ACC112 (cell line): ENCODE measurements around the gene MYBPHL.

Experiments
- H2AFZ ChIP-seq: fragments of 200-600 bp; sonication (generic); one replicate; pipeline ENCODE4 v1.6.0; 2017; ENCODE audit warnings: antibody characterized with exemption, low read length; ENCODE audit not compliant: unreplicated experiment
- H3K27ac ChIP-seq: fragments of 200-600 bp; sonication (generic); 2 replicates; pipeline ENCODE4 v1.5.1; 2014; ENCODE audit warnings: low read depth, mild to moderate bottlenecking, antibody characterized with exemption, low read length, moderate library complexity
- H3K27me3 ChIP-seq: fragments of 200-600 bp; sonication (generic); 2 replicates; pipeline ENCODE4 v1.6.1; 2014; ENCODE audit warnings: mild to moderate bottlenecking, antibody characterized with exemption, low read length, moderate library complexity, mixed read lengths; ENCODE audit not compliant: insufficient read depth
- H3K36me3 ChIP-seq: fragments of 200-600 bp; sonication (generic); 2 replicates; pipeline ENCODE4 v1.6.1; 2016; ENCODE audit warnings: mild to moderate bottlenecking, antibody characterized with exemption, low read length, moderate library complexity, mixed read lengths; ENCODE audit not compliant: insufficient read depth
- H3K4me1 ChIP-seq: fragments of 200-600 bp; sonication (generic); one replicate; pipeline ENCODE4 v1.6.1; 2016; ENCODE audit warnings: low read length, mixed read lengths; ENCODE audit not compliant: insufficient read depth, unreplicated experiment, control insufficient read depth
- H3K4me3 ChIP-seq: fragments of 200-600 bp; sonication (generic); 2 replicates; pipeline ENCODE4 v1.5.1; 2014; ENCODE audit warnings: mild to moderate bottlenecking, low read depth, low read length
- H3K79me2 ChIP-seq: fragments of 200-600 bp; sonication (generic); one replicate; pipeline ENCODE4 v1.6.0; 2016; ENCODE audit warnings: low read length; ENCODE audit not compliant: control insufficient read depth, unreplicated experiment, insufficient read depth

MYBPHL gene

GRCh38 chr1:109280862-109281261 lies 25.9 kb downstream of the MYBPHL start:
- Histone ChIP-seq H3K27ac (no peak overlapping the region), H3K27me3 (no peaks in the 10 kb centered on the region), H3K4me3 (no peak overlapping the region; the same call in 1 of the 2 replicates)

GRCh38 chr1:109279615-109280278 lies 27.1 kb downstream of the MYBPHL start:
- Histone ChIP-seq H3K4me3 (no peak overlapping the region), H3K79me2 (peaks cover 21% of the 10 kb centered on the region), H2AFZ (no peak overlapping the region), H3K36me3 (no peaks in the 10 kb centered on the region), H3K27me3 (no peaks in the 10 kb centered on the region), H3K4me1 (peaks cover 16% of the 10 kb centered on the region), H3K27ac (no peak overlapping the region)

More at GRCh38 chr1:109280862-109281261, 25.9 kb downstream of the MYBPHL start:
- Histone ChIP-seq H3K79me2 (peaks cover 21% of the 10 kb centered on the region), H3K36me3 (no peaks in the 10 kb centered on the region), H3K4me1 (peaks cover 16% of the 10 kb centered on the region), H2AFZ (no peak overlapping the region)

DNA sequence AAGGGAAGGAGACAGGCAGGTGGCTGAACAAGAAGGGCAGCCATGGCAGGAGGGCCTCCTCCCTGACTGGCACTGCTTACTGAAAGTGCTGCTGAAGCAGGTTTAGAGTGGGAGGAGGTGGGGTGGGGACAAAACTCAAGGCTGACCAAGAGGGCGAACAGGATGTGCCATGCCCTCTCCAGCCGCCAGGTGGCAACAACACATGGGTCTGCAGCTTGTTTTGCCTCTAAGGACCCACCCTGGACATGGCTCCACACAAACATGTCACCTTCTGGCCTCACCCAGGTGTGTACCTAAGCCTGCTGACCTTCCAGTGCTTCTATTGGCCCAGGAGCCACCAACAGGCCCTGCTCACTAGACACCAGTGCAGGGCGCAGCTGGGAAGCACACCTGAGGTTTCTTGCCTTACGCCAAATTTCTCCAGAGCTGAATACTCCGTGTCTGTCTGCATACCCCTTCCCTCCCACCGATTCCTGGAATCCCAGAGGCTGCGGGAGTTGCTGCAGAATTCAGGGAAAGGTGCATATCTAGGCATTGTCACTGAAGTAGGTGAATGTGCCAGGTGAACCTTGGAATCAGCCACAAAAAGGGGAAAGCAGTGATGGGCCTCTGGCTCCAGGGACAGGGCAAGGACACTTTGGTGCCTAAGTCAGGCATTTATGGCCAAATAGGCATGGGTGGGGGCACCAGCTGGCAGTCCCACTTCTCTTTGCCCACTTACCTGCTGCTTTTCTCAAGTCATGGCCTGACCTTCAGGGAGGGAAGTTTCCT lies 29.2 kb downstream of the MYBPHL start:
- H2AFZ ChIP-seq, result no peak overlapping the region
- peaks cover 18% of the 10 kb centered on the region for H3K79me2 ChIP-seq
- no peaks in the 10 kb centered on the region for H3K36me3 ChIP-seq
- H3K4me1 ChIP-seq, result peaks cover 8% of the 10 kb centered on the region
- no peak overlapping the region for H3K27ac ChIP-seq
- H3K27me3 ChIP-seq, result no peaks in the 10 kb centered on the region
- H3K4me3 ChIP-seq, result no peak overlapping the region

GRCh38 chr1:109275706-109276345 lies 31.0 kb downstream of the MYBPHL start:
- no peak overlapping the region for H3K4me3 ChIP-seq
- no peaks in the 10 kb centered on the region for H3K79me2 ChIP-seq
- no peaks in the 10 kb centered on the region for H3K36me3 ChIP-seq
- no peaks in the 10 kb centered on the region for H3K4me1 ChIP-seq
- no peaks in the 10 kb centered on the region for H3K27me3 ChIP-seq
- no peak overlapping the region for H3K27ac ChIP-seq
- no peak overlapping the region for H2AFZ ChIP-seq

DNA sequence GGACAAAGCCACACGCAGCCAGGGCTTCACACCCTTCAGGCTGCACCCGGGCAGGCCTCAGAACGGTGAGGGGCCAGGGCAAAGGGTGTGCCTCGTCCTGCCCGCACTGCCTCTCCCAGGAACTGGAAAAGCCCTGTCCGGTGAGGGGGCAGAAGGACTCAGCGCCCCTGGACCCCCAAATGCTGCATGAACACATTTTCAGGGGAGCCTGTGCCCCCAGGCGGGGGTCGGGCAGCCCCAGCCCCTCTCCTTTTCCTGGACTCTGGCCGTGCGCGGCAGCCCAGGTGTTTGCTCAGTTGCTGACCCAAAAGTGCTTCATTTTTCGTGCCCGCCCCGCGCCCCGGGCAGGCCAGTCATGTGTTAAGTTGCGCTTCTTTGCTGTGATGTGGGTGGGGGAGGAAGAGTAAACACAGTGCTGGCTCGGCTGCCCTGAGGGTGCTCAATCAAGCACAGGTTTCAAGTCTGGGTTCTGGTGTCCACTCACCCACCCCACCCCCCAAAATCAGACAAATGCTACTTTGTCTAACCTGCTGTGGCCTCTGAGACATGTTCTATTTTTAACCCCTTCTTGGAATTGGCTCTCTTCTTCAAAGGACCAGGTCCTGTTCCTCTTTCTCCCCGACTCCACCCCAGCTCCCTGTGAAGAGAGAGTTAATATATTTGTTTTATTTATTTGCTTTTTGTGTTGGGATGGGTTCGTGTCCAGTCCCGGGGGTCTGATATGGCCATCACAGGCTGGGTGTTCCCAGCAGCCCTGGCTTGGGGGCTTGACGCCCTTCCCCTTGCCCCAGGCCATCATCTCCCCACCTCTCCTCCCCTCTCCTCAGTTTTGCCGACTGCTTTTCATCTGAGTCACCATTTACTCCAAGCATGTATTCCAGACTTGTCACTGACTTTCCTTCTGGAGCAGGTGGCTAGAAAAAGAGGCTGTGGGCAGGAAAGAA lies 32.0 kb downstream of the MYBPHL start:
- Histone ChIP-seq H3K4me3 (no peak overlapping the region), H2AFZ (no peak overlapping the region)

DNA sequence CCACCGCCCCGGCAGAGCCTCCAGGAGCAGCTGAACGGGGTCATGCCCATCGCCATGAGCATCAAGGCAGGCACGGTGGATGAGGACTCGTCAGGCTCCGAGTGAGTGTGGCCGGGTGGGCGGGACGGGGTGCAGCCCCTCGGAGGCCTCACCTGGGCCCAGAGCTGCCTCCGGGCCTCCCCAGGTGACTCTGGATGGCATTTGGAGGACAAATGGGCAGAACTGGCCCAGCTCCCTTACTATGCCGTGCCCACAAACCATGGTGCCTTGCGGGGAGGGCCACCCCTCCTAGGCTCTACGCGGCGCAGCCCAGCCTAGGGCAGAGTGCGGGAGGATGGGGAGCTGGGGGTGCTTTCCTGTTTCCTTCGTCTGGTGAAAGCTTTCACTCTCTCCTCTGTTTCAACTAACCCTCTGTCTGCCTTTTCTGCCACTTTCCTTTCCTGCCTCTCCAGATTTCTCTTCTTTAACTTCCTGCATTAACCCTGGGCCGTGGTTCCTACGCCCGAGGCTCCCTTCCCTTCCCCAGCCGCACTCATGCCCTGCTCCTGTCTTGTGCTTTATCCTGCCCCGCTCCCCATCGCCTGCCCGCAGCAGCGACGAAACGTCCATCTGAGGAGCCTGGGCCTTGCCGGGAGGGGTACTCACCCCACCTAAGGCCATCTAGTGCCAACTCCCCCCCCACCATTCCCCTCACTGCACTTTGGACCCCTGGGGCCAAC lies 33.1 kb downstream of the MYBPHL start:
- Histone ChIP-seq H2AFZ (no peak overlapping the region), H3K4me3 (no peak overlapping the region), H3K79me2 (no peaks in the 10 kb centered on the region), H3K4me1 (no peaks in the 10 kb centered on the region), H3K36me3 (no peaks in the 10 kb centered on the region), H3K27me3 (no peaks in the 10 kb centered on the region), H3K27ac (no peak overlapping the region)

More for the DNA sequence above, 32.0 kb downstream of the MYBPHL start:
- Histone ChIP-seq H3K27ac (no peak overlapping the region), H3K27me3 (no peaks in the 10 kb centered on the region), H3K36me3 (no peaks in the 10 kb centered on the region), H3K4me1 (no peaks in the 10 kb centered on the region), H3K79me2 (no peaks in the 10 kb centered on the region)

DNA sequence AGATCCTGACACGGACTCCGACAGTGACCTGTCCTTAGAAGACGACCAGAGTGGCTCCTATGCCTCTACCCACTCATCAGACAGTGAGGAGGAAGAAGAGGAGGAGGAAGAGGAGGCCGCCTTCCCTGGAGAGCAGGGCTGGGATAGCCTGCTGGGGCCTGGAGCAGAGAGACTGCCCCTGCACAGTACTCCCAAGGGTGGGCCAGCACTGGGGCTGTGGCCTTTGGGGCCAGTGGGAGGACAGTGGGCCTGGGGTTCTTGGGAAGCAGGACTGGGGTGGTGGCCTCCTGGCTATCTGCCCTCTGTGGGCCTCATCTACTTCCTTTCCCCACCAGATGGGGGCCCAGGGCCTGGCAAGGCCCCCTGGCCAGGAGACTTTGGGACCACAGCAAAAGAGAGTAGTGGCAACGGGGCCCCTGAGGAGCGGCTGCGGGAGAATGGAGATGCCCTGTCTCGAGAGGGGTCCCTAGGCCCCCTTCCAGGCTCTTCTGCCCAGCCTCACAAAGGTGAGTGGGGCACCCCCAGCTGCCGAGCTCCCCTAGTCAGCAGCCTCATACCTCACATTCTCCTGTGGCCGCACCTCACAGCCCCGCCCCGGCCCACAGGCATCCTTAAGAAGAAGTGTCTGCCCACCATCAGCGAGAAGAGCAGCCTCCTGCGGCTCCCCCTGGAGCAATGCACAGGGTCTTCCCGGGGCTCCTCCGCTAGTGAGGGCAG lies 33.8 kb downstream of the MYBPHL start:
- Histone ChIP-seq H2AFZ (no peak overlapping the region), H3K4me1 (no peaks in the 10 kb centered on the region), H3K27ac (no peak overlapping the region), H3K36me3 (no peaks in the 10 kb centered on the region), H3K4me3 (no peak overlapping the region), H3K27me3 (no peaks in the 10 kb centered on the region), H3K79me2 (no peaks in the 10 kb centered on the region)

- Histone ChIP-seq H3K4me3 (no peak overlapping the region), H2AFZ (no peak overlapping the region), H3K79me2 (no peaks in the 10 kb centered on the region), H3K36me3 (no peaks in the 10 kb centered on the region), H3K27ac (no peak overlapping the region), H3K4me1 (no peaks in the 10 kb centered on the region), H3K27me3 (no peaks in the 10 kb centered on the region)
Measured at GRCh38 chr1:109272021-109272799, 34.6 kb downstream of the MYBPHL start.

DNA sequence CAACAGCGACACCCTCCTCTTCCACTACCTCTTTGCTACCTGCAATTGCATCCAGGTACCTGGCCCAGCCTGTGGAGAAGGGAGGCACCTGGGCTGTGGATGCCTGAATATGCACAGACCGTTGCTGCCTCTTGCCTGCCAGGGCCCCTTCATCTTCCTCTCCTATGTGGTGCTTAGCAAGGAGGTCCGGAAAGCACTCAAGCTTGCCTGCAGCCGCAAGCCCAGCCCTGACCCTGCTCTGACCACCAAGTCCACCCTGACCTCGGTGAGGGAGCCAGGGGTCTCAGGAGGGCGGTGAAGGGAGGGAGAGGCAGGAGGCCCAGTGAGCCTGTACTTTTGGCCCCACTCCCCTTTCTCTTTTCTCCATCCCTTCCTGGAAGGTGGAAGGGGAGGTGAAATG lies 35.4 kb downstream of the MYBPHL start:
- no peak overlapping the region for H3K4me3 ChIP-seq
- H3K27ac ChIP-seq, result no peak overlapping the region
- H3K36me3 ChIP-seq, result no peaks in the 10 kb centered on the region
- no peaks in the 10 kb centered on the region for H3K79me2 ChIP-seq
- H3K4me1 ChIP-seq, result no peaks in the 10 kb centered on the region
- H2AFZ ChIP-seq, result no peak overlapping the region
- no peaks in the 10 kb centered on the region for H3K27me3 ChIP-seq
